Epidermal melanocyte (primary cell): ENCODE measurements around the gene ATP7A.
A peak's percentile ranks its signal among the peaks of the same experiment; 100 is the strongest.
"Not testable (repeated sequence)": the region's sequence is repeated elsewhere in the genome, so short reads cannot be mapped to it uniquely, and the experiment has no call there.

Experiments used
- DNase-seq: peaks from one replicate; pipeline ENCODE4 v3.0.0; 2011; ENCODE audit warnings: low spot score; ENCODE audit not compliant: insufficient read length

Gene ATP7A

DNA sequence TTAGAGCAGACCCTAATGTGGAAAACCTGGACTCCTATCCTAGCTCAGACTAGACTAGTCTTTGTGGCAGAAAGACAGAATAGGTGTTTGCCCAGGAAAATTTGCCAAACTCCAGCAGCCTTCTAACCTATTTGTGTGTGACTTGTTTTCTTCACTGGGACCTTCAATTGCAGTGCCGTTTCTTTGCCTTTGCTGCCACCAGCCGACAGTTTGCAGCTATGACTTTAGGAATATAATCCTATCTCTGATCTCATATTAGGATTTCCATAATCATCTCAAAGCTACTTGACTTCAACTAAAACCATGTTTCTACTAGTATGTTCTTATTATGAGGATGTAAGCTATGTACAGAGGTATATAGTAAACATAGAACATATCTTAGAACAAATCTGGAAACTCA, 119.2 kb downstream of the ATP7A start:
- DNase-seq, result no peak

- DNase-seq, result no peak
Measured at GRCh38 chrX:78035061-78035460, 124.6 kb downstream of the ATP7A start.

GRCh38 chrX:78037881-78038280, 127.4 kb downstream of the ATP7A start:
- no peak for DNase-seq

GRCh38 chrX:78042601-78043000, 132.1 kb downstream of the ATP7A start:
- DNase-seq, result no peak

GRCh38 chrX:78046362-78046761, 135.9 kb downstream of the ATP7A start:
- no peak for DNase-seq

DNA sequence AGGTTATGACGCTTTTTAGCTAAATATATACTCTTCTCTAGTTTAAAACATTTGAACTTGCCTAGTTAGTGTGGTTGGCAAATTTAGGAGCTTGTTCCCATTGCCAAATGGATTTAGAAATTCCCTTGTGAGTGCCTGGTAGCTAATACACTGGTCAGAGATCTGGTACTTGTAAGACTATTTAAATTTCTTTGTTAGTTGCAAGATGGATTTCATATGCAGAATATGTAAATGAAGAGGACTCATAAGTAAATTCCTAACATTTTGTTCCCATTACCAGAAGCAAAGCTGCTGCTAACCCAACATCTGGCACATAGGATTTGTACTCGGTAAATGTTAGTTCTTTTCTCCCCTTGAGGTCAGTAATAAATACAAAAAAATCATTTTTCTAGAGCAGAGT, 137.6 kb downstream of the ATP7A start:
- DNase-seq, result no peak

DNA sequence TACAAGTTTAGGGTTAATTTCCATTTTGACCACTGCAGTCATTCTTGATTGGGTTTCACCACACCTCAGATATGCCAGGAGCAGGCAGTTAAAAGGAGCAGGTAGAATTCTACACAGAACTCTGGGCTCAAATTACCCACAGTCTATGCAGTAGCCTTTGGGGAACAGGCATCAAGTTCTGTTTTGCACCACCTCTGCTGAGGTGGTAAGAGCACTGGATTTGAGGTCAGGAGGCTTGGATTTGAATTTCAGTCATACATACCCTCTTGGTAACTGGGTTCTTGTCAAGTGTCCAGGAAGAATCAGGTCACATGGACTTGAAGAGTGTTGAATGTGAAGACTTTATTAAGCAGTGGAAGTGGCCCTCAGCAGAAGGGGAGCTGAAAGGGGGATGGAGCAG, 153.2 kb downstream of the ATP7A start:
- DNase-seq, result no peak

DNA sequence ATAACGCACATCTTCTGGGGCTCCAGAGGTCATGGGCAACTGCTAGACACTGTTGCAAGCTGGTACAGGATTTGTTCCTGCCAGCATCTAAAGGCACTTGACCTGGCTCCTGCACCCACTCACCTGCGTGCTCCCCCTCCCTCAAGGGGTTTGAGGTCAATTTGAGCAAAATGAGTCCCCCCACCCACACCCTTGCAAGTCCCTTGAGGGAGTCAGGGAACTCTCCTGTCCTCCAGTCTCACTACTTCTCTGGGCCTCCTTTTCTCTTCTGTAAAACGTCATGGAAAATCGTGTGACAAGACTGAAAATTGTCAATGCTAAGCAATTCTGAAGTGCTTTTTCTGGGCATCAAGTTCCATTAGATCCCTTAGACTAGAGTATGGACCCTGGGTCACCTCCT, 153.7 kb downstream of the ATP7A start:
- no peak for DNase-seq

GRCh38 chrX:78064698-78065601, 154.5 kb downstream of the ATP7A start:
- DNase-seq, result peak; percentile 23

GRCh38 chrX:78066110-78066509, 155.6 kb downstream of the ATP7A start:
- DNase-seq, result no peak

- no peak for DNase-seq
Measured at GRCh38 chrX:78071331-78071730, 160.8 kb downstream of the ATP7A start.

DNA sequence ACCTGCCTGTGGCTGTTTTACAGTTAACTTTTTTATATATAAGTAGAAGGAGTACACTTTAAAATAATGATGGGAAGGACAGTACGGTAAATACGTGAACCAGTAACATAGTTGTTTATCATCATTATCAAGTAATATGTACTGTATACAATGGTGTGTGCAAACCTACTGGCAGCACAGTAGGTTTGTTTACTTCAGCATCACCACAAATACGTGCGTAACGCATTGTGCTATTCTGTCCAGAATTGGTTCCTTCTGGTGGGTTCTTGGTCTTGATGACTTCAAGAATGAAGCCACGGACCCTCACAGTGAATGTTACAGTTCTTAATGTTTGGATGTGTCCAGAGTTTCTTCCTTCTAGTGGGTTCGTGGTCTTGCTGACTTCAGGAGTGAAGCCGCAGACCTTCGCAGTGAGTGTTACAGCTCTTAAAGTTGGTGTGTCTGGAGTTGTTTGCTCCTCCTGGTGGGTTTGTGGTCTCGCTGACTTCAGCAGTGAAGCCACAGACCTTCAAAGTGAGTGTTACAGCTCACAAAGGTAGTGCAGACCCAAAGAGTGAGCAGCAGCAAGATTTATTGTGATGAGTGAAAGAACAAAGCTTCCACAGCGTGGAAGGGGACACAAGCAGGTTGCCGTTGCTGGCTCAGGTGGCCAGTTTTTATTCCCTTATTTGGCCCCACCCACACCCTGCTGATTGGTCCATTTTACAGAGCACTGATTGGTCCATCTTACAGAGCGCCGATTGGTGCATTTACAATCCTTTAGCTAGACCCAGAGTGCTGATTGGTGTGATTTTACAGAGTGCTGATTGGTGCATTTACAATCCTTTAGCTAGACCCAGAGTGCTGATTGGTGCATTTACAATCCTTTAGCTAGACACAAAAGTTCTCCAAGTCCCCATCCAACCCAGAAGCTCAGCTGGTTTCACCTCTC, 162.9 kb downstream of the ATP7A start:
- not testable (repeated sequence) for DNase-seq

DNA sequence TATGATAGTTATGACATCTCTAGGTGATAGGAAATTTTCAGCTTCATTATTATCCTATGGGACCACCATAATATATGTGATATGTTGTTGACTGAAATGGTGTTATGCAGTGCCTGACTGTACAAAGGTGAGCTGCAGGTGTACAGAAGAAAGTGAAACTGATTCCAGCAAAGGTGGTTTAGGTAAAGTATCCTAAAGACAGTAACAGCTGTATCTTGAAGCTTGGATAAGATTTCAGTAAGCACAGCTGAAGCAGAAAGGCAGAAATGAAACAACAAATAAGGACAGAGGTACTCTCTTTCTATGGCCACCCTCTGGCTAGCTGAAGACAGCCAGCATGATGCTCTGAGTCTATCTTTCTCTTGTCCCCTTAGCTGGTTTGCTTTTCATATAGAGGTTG, 163.6 kb downstream of the ATP7A start:
- DNase-seq, result no peak

- DNase-seq, result no peak
Measured at GRCh38 chrX:78075787-78076389, 165.4 kb downstream of the ATP7A start.

GRCh38 chrX:78081413-78081812, 170.9 kb downstream of the ATP7A start:
- not testable (repeated sequence) for DNase-seq

DNA sequence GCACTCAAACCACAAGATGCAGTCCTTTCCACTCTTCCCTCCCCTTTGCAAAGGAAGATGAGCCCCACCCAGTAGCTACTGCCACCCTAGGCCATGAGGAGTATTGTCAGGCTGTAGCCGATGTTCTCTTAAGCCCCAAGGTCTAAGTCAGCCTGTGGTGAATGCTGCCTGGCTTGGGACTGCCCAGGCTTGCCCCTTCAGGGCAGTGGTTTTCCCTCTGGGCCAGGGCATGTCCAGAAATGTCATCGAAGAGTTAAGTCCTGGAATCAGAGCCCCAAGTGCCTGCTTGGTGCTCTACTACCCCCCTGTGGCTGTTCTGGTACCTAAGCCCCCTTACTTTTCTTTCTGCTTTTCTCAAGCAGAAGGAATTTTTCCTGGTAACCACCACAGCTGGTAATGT, 181.8 kb downstream of the ATP7A start:
- DNase-seq, result no peak

GRCh38 chrX:78098108-78098507, 187.6 kb downstream of the ATP7A start:
- no peak for DNase-seq
